Natural killer cell treated with Interleukin-12 subunit alpha and Interleukin-12 subunit beta and Interleukin-15 and Interleukin-18, amount 100 ng/mL, for 72 hours (primary cell): ENCODE measurements around the gene MRO. TPM values are rescaled to one million over a fixed set of nuclear protein-coding genes. Genes with fewer than 3 reads are reported as not detected.
"Not testable (repeated sequence)": the region's sequence is repeated elsewhere in the genome, so short reads cannot be mapped to it uniquely, and the experiment has no call there.

Experiments used
- ATAC-seq, 2 donors: fragments of 150-1000 bp; cut with Tn5 transposase in 1 of 2; sonication (Bioruptor Pico), chemical (Tn5 transposase) in 1 of 2; 2 replicates each; pipeline ENCODE4 v1.10.0; 2021
- DNase-seq: peaks from one replicate; pipeline ENCODE4 v3.0.0; 2022; ENCODE audit warnings: low spot score
- H3K27ac Mint-ChIP-seq, 2 donors: 1 replicate in 1 of 2; 2 replicates in 1 of 2; pipeline ENCODE4 v1.8.0; 2022; ENCODE audit warnings: mixed read lengths in 2 of 2, mild to moderate bottlenecking in 1 of 2, moderate library complexity in 1 of 2
- H3K27me3 Mint-ChIP-seq, 2 donors: 1 replicate in 1 of 2; 2 replicates in 1 of 2; pipeline ENCODE4 v1.8.0; 2022; ENCODE audit warnings: mixed read lengths in 2 of 2
- H3K36me3 Mint-ChIP-seq: one replicate; pipeline ENCODE4 v1.8.0; 2022; ENCODE audit warnings: mixed read lengths
- H3K4me1 Mint-ChIP-seq, 2 donors: 1 replicate in 1 of 2; 2 replicates in 1 of 2; pipeline ENCODE4 v1.8.0; 2022; ENCODE audit warnings: low read depth in 2 of 2, mixed read lengths in 2 of 2, mild to moderate bottlenecking in 1 of 2
- H3K4me3 Mint-ChIP-seq: one replicate; pipeline ENCODE4 v1.8.0; 2022; ENCODE audit warnings: mixed read lengths
- H3K9me3 Mint-ChIP-seq: 2 replicates; pipeline ENCODE4 v1.8.0; 2022; ENCODE audit warnings: mixed read lengths
- total RNA-seq, 2 donors: library from RNA; stranded (reverse); gene quantifications; one replicate each; pipeline ENCODE4 v1.2.3, GENCODE V29; 2022

Gene MRO
- total RNA-seq, 2 donors from 2014 or later: not detected

DNA sequence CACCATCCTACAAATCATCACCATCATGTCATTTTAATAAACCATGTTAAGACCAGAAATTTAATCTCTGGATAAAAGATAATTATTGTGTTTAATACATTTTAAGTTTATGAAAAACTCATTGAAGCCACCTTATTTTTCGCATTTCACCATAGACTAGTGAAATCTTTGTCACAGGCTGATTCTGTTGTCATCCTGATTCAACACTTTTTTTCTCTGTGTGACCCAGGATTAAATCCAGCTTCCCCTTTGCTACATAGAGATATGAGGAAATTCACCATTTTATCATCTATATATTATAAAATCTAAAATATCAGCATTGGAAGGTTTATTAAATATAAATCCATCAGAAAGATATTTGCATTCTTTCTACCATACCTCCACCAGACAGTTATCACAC, 29.2 kb upstream of the MRO start:
- no peaks in the 10 kb centered on the region for H3K36me3 Mint-ChIP-seq
- no peak overlapping the region for H3K27ac Mint-ChIP-seq
- DNase-seq (no peak), ATAC-seq (no peak)
- peaks cover 0 to 4% of the 10 kb centered on the region in 2 donors for H3K4me1 Mint-ChIP-seq
- no peak overlapping the region for H3K4me3 Mint-ChIP-seq
- H3K9me3 Mint-ChIP-seq: no peaks in the 10 kb centered on the region
- H3K27me3 Mint-ChIP-seq: peaks cover 9 to 10% of the 10 kb centered on the region in 2 donors

DNA sequence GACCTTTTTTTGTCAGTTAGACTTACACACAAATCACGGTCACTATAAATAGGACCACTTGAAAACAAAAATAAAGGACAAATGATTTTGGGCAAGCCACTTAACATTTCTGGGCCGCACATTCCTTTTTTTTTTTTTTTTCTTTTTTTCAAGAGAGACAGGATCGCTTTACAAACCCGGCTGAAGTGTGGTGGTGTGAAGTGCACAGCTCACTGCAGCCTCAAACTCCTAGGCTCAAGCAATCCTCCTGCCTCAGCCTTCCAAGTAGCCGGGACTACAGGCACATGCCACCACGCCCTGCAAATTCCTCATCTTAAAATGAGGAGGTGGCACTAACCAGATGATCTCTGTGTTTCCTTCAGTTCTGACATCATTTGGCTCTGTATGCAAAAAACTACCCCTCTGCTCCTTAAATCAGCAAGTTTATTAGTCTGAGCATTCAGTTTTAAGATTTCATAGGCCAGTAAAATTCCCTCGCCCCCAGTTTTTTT, 28.3 kb upstream of the MRO start:
- Mint-ChIP-seq H3K27ac (no peak overlapping the region), H3K36me3 (no peaks in the 10 kb centered on the region), H3K27me3 (peaks cover 7 to 10% of the 10 kb centered on the region in 2 donors), H3K9me3 (no peaks in the 10 kb centered on the region), H3K4me3 (no peak overlapping the region), H3K4me1 (peaks cover 0 to 4% of the 10 kb centered on the region in 2 donors)
- DNase-seq: no peak
- no peak for ATAC-seq

DNA sequence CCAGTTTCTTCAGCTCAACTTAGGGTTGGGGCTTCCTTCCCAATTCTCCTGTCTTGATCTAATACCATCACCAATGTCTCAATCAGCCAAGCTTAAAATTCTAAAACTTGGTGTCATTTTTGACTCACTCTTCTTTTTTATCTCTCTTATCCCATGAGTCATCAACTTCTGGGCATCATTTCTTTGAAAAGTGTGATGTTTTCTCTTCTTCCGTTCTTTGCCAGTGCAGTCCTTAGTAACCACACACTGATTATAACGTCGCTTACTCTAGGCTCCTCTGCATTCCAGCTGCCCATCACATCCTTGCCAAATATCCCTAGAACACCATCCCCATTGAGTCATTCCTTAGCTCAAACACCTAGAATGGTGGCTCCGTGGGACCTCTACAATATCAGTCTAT, 27.4 kb upstream of the MRO start:
- DNase-seq (no peak), ATAC-seq (no peak)
- H3K4me1 Mint-ChIP-seq: peaks cover 0 to 4% of the 10 kb centered on the region in 2 donors
- H3K9me3 Mint-ChIP-seq: no peaks in the 10 kb centered on the region
- H3K36me3 Mint-ChIP-seq: no peaks in the 10 kb centered on the region
- H3K27me3 Mint-ChIP-seq: peaks cover 0 to 5% of the 10 kb centered on the region in 2 donors
- no peak overlapping the region for H3K27ac Mint-ChIP-seq
- H3K4me3 Mint-ChIP-seq: no peak overlapping the region

DNA sequence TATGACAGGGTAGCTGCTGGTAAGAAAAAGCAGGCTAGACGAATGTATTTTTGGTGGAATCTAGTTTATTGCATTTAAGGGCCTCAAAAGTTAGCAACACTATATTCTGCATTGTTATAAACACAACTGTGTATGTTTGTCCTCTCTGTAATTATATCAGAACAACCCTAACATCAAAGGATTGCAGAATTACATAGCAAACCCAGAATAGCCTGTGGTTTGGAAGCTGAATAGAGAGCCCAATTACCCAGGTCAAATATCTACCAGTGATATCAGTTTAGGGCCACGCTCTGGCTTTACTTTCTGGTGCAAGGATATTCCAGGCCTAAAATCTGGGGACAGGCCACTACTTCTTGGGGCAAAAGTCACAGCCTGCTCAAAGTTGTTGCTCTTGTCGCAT, 25.1 kb upstream of the MRO start:
- no peak overlapping the region for H3K4me3 Mint-ChIP-seq
- ATAC-seq (no peak), DNase-seq (no peak)
- H3K27ac Mint-ChIP-seq: no peak overlapping the region
- H3K9me3 Mint-ChIP-seq: no peaks in the 10 kb centered on the region
- peaks cover 0 to 4% of the 10 kb centered on the region in 2 donors for H3K4me1 Mint-ChIP-seq
- H3K27me3 Mint-ChIP-seq: peaks cover 0 to 5% of the 10 kb centered on the region in 2 donors
- H3K36me3 Mint-ChIP-seq: no peaks in the 10 kb centered on the region

DNA sequence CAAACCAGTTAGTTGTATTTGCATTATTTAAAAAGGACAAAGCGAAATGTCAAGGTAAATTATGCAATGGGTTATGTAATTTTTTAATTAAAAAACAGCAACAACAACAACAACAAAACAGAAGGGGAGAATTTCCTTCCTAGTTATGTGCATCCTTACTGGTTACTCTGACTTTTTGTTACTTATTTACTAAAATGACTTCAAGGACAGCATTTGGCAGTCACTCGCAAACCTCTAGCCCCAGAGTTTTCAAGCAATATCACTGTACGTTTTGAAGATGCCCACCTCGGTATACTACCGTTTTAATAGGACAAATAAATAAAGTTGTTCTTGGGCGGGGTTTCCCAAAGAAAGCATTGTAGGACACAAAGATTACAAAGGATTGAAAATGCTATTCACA, 24.7 kb upstream of the MRO start:
- H3K27ac Mint-ChIP-seq: no peak overlapping the region
- ATAC-seq (no peak), DNase-seq (no peak)
- H3K36me3 Mint-ChIP-seq: no peaks in the 10 kb centered on the region
- peaks cover 0 to 5% of the 10 kb centered on the region in 2 donors for H3K27me3 Mint-ChIP-seq
- H3K9me3 Mint-ChIP-seq: no peaks in the 10 kb centered on the region
- H3K4me3 Mint-ChIP-seq: no peak overlapping the region
- H3K4me1 Mint-ChIP-seq: peaks cover 0 to 4% of the 10 kb centered on the region in 2 donors

DNA sequence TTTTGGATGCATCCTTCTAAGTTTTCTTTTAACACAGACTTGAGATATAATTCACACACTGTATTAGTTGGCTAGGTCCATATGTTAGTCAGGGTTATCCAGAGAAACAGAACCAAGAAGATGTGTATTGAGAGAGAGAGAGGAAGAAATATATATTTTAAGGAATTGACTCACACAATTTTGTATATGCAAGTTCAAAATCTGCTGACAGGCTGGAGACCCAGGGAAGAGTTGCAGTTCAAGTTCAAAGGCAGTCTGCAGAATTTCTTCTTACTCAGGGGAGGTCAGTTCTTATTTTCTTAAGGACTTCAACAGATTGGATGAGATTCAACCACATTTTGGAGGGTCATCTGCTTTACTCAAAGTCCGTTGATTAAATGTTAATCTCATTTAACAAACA, 23.0 kb upstream of the MRO start:
- Mint-ChIP-seq H3K27ac (no peak overlapping the region), H3K27me3 (peaks cover 0 to 5% of the 10 kb centered on the region in 2 donors), H3K4me3 (no peak overlapping the region), H3K9me3 (no peaks in the 10 kb centered on the region), H3K4me1 (peaks cover 0 to 4% of the 10 kb centered on the region in 2 donors), H3K36me3 (no peaks in the 10 kb centered on the region)
- no peak for ATAC-seq
- DNase-seq: no peak

DNA sequence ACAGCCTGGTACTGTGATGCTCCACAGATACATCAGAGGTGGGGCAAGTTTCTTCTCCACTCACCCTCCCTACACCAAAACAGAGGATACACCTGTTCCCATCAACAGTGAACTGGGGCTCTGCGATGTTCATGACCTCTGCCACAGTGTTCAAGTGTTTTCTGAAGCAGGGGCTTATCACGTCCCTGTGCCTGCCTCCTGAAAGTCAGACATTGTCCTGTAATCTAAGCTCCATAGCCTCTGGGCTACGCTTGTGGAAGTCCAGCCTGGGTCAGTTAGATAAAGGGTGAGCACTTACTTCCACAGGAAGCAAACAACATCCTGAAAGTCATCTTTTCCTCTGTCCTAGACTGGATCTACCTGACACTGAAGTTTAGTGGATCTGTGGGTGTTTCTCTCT, 20.2 kb upstream of the MRO start:
- DNase-seq (no peak), ATAC-seq (no peak)
- Mint-ChIP-seq H3K27me3 (no peaks in the 10 kb centered on the region), H3K36me3 (no peaks in the 10 kb centered on the region), H3K4me1 (peaks cover 4 to 6% of the 10 kb centered on the region in 2 donors), H3K4me3 (no peak overlapping the region), H3K27ac (no peak overlapping the region), H3K9me3 (no peaks in the 10 kb centered on the region)

DNA sequence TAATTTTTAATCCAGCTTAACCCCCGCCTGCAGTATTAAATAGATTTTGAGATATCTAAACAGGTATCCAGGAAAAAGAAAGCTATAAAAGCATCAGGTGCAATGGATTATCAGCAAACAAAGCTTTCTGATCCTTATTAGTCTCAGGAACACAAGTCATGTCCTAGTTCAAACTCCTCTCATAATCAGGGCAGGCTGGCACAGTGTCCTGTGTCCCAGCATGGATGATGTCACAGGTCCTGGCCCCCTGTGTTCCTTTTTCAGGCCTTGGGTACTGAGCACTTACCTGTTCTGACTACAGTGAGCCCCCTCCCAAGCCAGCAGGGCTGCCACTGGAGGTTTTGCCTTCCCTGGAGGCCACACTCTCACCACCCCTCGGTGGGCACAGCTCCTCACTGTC, 19.5 kb upstream of the MRO start:
- ATAC-seq (peak; percentile 36 to 53), DNase-seq (no peak)
- H3K4me3 Mint-ChIP-seq: no peak overlapping the region
- H3K27me3 Mint-ChIP-seq: no peaks in the 10 kb centered on the region
- H3K9me3 Mint-ChIP-seq: no peaks in the 10 kb centered on the region
- no peak overlapping the region for H3K27ac Mint-ChIP-seq
- H3K4me1 Mint-ChIP-seq: peaks cover 4 to 6% of the 10 kb centered on the region in 2 donors
- H3K36me3 Mint-ChIP-seq: no peaks in the 10 kb centered on the region

DNA sequence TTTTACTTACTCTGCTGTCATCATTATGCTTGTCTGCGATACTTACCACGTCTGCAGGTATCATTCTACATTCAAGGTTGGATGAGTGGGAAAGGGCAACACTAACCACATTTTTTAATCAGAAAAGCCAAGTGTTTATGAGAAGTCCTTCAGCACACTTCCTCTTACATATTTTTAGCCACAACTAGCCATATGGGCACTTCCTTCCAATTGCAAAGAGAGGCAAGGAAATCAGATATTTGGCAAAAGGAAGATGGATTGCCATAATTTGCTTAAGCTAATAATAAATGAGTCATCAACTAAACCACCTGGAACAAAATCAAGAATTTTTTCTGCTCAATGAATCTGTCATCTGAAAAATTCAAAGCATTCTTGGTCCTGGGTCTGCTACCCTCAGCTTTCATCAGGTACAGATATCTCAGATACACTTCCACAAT, 16.7 kb upstream of the MRO start:
- Mint-ChIP-seq H3K9me3 (no peaks in the 10 kb centered on the region), H3K36me3 (no peaks in the 10 kb centered on the region), H3K27ac (peak overlapping the region; percentile 18 to 19), H3K4me3 (peak overlapping the region; percentile 61), H3K27me3 (no peaks in the 10 kb centered on the region), H3K4me1 (peaks cover 4 to 6% of the 10 kb centered on the region in 2 donors)
- ATAC-seq (peak in 1 of 2 donors; percentile 50), DNase-seq (no peak)

DNA sequence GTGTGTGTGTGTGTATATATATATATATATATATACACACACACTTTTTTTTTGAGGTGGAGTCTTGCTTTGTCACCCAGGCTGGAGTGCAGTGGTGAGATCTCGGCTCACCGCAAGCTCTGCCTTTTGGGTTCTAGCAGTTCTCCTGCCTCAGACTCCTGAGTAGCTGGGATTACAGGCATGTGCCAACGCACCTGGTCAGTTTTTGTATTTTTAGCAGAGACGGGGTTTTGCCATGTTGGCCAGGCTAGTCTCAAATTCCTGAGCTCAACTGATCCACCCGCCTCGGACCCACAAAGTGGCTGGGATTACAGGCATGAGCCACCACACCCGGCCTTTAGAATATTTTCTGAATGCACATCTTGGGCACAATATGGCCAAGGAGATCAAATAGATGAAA, 13.7 kb upstream of the MRO start:
- H3K27me3 Mint-ChIP-seq: not testable (repeated sequence)

DNA sequence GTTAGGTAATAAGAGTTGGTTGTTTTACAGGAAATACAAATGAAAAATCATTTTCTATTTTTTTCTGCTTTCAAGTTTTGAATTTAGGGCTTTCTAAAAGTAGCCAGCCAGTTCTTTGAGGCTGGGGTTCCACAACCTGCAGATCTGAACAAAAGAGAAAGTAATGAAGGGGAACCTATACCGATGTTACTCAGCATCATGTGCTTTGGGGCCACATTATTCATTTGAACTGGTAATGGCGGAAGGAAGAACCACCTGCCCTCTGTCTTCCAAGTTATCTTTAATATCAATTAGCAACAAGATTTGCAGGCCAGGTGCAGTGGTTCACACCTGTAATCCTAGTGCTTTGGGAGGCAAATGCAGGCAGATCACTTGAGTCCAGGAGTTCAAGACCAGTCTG, 12.9 kb upstream of the MRO start:
- no peak for ATAC-seq
- DNase-seq: no peak
- Mint-ChIP-seq H3K4me1 (peaks cover 4 to 6% of the 10 kb centered on the region in 2 donors), H3K27ac (no peak overlapping the region), H3K36me3 (no peaks in the 10 kb centered on the region), H3K27me3 (no peaks in the 10 kb centered on the region), H3K4me3 (no peak overlapping the region), H3K9me3 (no peaks in the 10 kb centered on the region)

More for the DNA sequence above, 13.7 kb upstream of the MRO start:
- DNase-seq, H3K27ac Mint-ChIP-seq, H3K9me3 Mint-ChIP-seq, ATAC-seq, H3K4me1 Mint-ChIP-seq, H3K4me3 Mint-ChIP-seq, H3K36me3 Mint-ChIP-seq: not testable (repeated sequence)

DNA sequence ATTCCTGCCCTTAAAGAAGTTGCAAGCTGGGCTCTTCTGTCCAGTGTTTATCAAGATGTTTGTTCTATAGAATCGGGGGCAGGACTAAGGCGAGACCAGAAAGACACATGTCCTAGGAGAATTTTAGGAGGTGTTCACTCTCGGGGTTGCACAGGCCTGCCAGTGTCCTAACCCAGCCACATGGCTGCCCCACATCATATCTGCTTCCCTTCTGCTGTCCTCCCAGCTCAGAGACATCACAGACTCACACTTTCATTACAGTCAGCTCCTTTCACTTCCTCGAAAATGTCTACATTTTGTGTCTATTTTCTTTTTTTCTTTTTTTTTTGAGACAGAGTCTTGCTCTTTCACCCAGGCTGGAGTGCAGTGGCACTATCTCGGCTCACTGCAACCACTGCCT, 10.7 kb upstream of the MRO start:
- Mint-ChIP-seq H3K9me3 (no peaks in the 10 kb centered on the region), H3K27ac (no peak overlapping the region), H3K27me3 (no peaks in the 10 kb centered on the region), H3K36me3 (no peaks in the 10 kb centered on the region), H3K4me3 (no peak overlapping the region), H3K4me1 (no peaks in the 10 kb centered on the region)
- ATAC-seq (no peak), DNase-seq (no peak)

DNA sequence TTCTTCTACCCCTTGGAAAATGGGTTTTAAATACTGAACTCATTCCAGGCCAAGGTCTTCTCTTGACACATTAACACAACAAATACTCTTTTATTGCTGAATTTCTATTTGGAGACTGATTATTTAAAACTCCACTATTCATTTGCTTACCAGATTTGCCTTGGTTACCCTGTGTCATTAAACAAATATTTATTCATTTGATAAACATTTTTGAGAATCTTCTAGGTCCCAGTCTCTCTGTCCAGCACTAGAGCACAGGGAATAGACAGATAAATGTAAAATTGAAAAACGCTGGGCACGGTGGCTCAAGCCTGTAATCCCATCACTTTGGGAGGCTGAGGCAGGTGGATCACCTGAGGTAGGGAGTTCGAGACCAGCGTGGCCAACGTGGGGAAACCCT, 9.8 kb upstream of the MRO start:
- DNase-seq (no peak), ATAC-seq (no peak)
- no peaks in the 10 kb centered on the region for H3K36me3 Mint-ChIP-seq
- H3K27ac Mint-ChIP-seq: no peak overlapping the region
- H3K9me3 Mint-ChIP-seq: no peaks in the 10 kb centered on the region
- no peaks in the 10 kb centered on the region for H3K4me1 Mint-ChIP-seq
- no peaks in the 10 kb centered on the region for H3K27me3 Mint-ChIP-seq
- H3K4me3 Mint-ChIP-seq: no peak overlapping the region

DNA sequence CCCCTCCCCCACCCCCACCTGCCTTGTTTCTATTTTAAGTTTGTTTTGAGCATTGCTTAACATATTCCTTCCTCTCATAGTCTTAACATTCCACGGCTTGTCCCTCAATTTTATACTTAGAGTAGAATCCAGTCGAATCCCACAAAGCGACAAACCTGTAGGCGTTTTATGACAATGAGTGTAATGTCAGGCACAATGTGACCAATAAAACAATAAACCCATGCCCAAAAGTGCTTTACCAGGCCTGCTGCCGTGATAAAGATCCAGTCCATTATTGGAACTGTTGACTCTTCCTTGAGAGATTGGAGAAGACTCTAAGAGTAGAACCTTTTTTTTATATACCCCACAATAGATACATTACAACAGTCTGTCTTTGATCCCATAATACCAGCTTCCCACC, 6.2 kb upstream of the MRO start:
- no peaks in the 10 kb centered on the region for H3K4me1 Mint-ChIP-seq
- ATAC-seq (no peak), DNase-seq (no peak)
- no peaks in the 10 kb centered on the region for H3K27me3 Mint-ChIP-seq
- H3K4me3 Mint-ChIP-seq: no peak overlapping the region
- no peaks in the 10 kb centered on the region for H3K36me3 Mint-ChIP-seq
- no peaks in the 10 kb centered on the region for H3K9me3 Mint-ChIP-seq
- H3K27ac Mint-ChIP-seq: no peak overlapping the region

DNA sequence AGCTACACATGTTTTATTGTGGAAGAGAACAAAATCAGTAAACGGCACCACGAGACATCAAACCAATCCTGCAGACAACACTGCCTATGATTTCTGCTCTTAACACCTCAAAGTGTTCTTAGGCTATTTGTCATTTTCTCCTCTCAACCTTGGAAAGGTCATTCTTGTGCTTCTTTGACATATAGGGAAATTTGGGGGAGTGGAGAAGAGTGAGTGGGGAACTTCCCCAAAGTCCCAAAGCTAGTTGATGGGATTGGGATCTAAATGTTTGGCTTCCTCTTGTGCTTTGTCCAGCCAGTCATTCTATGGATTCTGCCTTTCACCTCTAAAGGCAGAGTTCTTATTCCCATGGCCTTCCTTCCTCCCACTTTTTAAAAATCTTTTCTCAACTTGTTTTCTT, 5.8 kb upstream of the MRO start:
- Mint-ChIP-seq H3K27ac (no peak overlapping the region), H3K4me1 (no peaks in the 10 kb centered on the region), H3K27me3 (no peaks in the 10 kb centered on the region), H3K36me3 (no peaks in the 10 kb centered on the region), H3K4me3 (no peak overlapping the region), H3K9me3 (no peaks in the 10 kb centered on the region)
- no peak for DNase-seq
- no peak for ATAC-seq
